H1 (cell line): ENCODE results near the gene MAPK9.

ENCODE experiments used
- SUZ12 ChIP-seq: fragments of 200-600 bp; sonication (generic); IDR thresholded peaks from 2 replicates; pipeline ENCODE4 v1.6.1; 2012; ENCODE audit warnings: mild to moderate bottlenecking, inconsistent platforms, low read length, moderate library complexity, mixed read lengths
- YY1 ChIP-seq: IDR thresholded peaks from 2 replicates; pipeline ENCODE4 v1.6.1; 2011; ENCODE audit warnings: low read depth, mild to moderate bottlenecking, low read length
- ZNF274 ChIP-seq: IDR thresholded peaks from 2 replicates; pipeline ENCODE4 v1.7.0; 2012; ENCODE audit warnings: low read length, borderline replicate concordance; ENCODE audit errors: extremely low read depth
- TF ChIP-seq, protein P1 (sequence below): IDR thresholded peaks from 2 replicates; pipeline ENCODE4 v1.6.1; 2011; ENCODE audit warnings: low read depth, mild to moderate bottlenecking, low read length; ENCODE audit not compliant: insufficient read depth
- TF ChIP-seq, protein P2 (sequence below), 3 experiments: IDR thresholded peaks; 1 replicate in 2 of 3; 2 replicates in 1 of 3; pipeline versions ENCODE4 v1.5.1 to v1.6.1; 2011; ENCODE audit warnings: low read length in 3 of 3, mild to moderate bottlenecking in 3 of 3, inconsistent platforms in 2 of 3, low read depth in 1 of 3, moderate library complexity in 1 of 3; ENCODE audit not compliant: insufficient read depth in 1 of 3; ENCODE audit errors: control extremely low read depth in 1 of 3

DNA sequence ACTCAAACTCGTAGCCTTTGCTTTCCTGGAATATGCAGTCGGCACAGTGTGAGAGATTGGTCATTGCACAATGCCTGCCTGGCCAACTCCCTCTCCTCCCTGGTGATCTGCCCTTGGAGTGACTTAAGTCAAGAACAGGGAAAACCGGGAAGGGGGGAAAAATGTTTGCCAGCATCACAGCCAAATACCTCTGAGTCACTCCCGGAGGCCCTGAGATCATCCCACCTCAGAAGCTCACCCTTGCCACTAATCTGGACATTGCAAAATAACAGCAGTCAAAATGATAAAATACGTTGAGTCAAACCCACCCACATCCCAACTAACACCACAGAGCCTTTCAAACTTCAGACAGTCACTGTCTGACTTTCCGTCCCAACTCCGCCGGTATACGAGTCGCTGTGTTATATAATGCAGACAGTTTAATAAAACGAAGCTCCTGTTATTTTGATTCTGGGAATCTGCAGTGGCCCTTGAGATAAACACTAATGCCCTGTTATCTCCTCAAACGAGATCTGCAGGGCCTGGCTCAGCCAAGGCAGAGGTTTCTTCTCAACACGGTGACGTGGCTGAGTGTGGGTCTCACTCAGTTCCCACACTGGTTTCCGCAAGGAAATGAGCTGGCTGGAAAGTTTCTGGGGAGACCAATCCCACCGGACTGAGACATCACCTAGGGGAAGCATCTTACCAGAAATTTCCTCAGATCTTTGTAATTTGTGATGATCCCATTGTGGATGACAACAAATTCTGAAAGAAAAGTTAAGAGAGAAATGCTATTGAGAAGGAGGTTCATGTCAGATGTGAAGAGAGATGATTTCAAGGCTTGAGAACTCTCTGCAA, 39.1 kb upstream of the MAPK9 start:
- TF ChIP-seq ZNF274 (no peak), SUZ12 (no peak), YY1 (no peak)
- TF ChIP-seq, protein P1, sequence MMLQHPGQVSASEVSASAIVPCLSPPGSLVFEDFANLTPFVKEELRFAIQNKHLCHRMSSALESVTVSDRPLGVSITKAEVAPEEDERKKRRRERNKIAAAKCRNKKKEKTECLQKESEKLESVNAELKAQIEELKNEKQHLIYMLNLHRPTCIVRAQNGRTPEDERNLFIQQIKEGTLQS, result no peak
- TF ChIP-seq, protein P2, sequence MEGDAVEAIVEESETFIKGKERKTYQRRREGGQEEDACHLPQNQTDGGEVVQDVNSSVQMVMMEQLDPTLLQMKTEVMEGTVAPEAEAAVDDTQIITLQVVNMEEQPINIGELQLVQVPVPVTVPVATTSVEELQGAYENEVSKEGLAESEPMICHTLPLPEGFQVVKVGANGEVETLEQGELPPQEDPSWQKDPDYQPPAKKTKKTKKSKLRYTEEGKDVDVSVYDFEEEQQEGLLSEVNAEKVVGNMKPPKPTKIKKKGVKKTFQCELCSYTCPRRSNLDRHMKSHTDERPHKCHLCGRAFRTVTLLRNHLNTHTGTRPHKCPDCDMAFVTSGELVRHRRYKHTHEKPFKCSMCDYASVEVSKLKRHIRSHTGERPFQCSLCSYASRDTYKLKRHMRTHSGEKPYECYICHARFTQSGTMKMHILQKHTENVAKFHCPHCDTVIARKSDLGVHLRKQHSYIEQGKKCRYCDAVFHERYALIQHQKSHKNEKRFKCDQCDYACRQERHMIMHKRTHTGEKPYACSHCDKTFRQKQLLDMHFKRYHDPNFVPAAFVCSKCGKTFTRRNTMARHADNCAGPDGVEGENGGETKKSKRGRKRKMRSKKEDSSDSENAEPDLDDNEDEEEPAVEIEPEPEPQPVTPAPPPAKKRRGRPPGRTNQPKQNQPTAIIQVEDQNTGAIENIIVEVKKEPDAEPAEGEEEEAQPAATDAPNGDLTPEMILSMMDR (IDR thresholded peaks at IDR 0.05; ENCODE audit: control extremely low read depth in 1 of 3, insufficient read depth in 1 of 3, low read depth in 1 of 3, low read length in 3 of 3), result no peak
